Panc1 (cell line): ENCODE measurements around the gene SLC6A4. TPM values are rescaled to one million over a fixed set of nuclear protein-coding genes. Genes with fewer than 3 reads are reported as not detected.

Source experiments
- ATAC-seq: fragments of 200-7000 bp; cut with Tn5 transposase; 2 replicates; pipeline ENCODE4 v1.9.1; 2020; ENCODE audit warnings: mild to moderate bottlenecking, moderate library complexity
- BruUV-seq: library from RNA; stranded (reverse); fragments of 400-500 nt; replicated peaks from 2 replicates; lab custom pipeline; 2021; lab: Mats Ljungman, UMichigan
- CTCF ChIA-PET: fragments of 300-600 bp; sonication (Branson Sonifier 250); formaldehyde crosslinking; loops from one replicate; lab custom pipeline; 2022; ENCODE audit warnings: antibody characterized with exemption; lab: Charles Lee
- POLR2A ChIA-PET: fragments of 300-600 bp; sonication (Branson Sonifier 250); formaldehyde crosslinking; loops from one replicate; lab custom pipeline; 2022; ENCODE audit warnings: antibody characterized with exemption; lab: Charles Lee
- DNase-seq: peaks from one replicate; pipeline ENCODE4 v3.0.0-alpha.2; 2010; ENCODE audit warnings: low read depth, low spot score
- H3K27ac ChIP-seq: 2 replicates; pipeline ENCODE4 v1.5.1; 2011; ENCODE audit warnings: mild to moderate bottlenecking, low read length, inconsistent platforms
- H3K27me3 ChIP-seq: fragments of 200-500 bp; sonication (Bioruptor generic); 2 replicates; pipeline ENCODE4 v1.6.0; 2014; ENCODE audit warnings: low read length, inconsistent platforms; ENCODE audit not compliant: control insufficient read depth, insufficient read depth
- H3K36me3 ChIP-seq: fragments of 200-500 bp; sonication (Bioruptor generic); 2 replicates; pipeline ENCODE4 v1.5.1; 2014; ENCODE audit warnings: inconsistent platforms, mild to moderate bottlenecking, low read length, moderate library complexity; ENCODE audit not compliant: control insufficient read depth, insufficient read depth
- H3K4me1 ChIP-seq: 2 replicates; pipeline ENCODE4 v1.5.1; 2011; ENCODE audit warnings: inconsistent platforms, mild to moderate bottlenecking, low read length, moderate library complexity; ENCODE audit not compliant: control insufficient read depth, insufficient read depth
- H3K4me3 ChIP-seq, 2 experiments: 2 replicates each; pipeline ENCODE4 v1.5.1; 2011 to 2012; ENCODE audit warnings: low read depth in 2 of 2, low read length in 2 of 2, mild to moderate bottlenecking in 2 of 2, inconsistent platforms in 1 of 2, moderate library complexity in 1 of 2
- H3K9me3 ChIP-seq: fragments of 200-500 bp; sonication (Bioruptor generic); 2 replicates; pipeline ENCODE4 v1.5.1; 2014; ENCODE audit warnings: low read depth, mild to moderate bottlenecking, inconsistent platforms, low read length, moderate library complexity; ENCODE audit not compliant: control insufficient read depth, insufficient read depth
- CTCF ChIP-seq: fragments of 450-650 bp; IDR thresholded peaks from 2 replicates; pipeline ENCODE4 v1.5.1; 2017; ENCODE audit warnings: mild to moderate bottlenecking
- POLR2AphosphoS5 ChIP-seq: IDR thresholded peaks from 2 replicates; pipeline ENCODE4 v1.6.1; 2012; ENCODE audit warnings: mild to moderate bottlenecking, low read depth, low read length, moderate library complexity
- REST ChIP-seq, 2 experiments: IDR thresholded peaks; 2 replicates each; pipeline ENCODE4 v1.6.1; 2011 to 2012; ENCODE audit warnings: low read depth in 2 of 2, control low read depth in 1 of 2, low read length in 1 of 2, mild to moderate bottlenecking in 1 of 2, moderate library complexity in 1 of 2; ENCODE audit not compliant: insufficient read depth in 1 of 2
- SIN3A ChIP-seq: IDR thresholded peaks from 2 replicates; pipeline ENCODE4 v1.6.1; 2012; ENCODE audit warnings: low read depth, mild to moderate bottlenecking, low read length, moderate library complexity, borderline replicate concordance; ENCODE audit not compliant: insufficient read depth
- TCF7L2 ChIP-seq: IDR thresholded peaks from 2 replicates; pipeline ENCODE4 v1.6.1; 2011; ENCODE audit warnings: mild to moderate bottlenecking, low read depth, low read length, inconsistent platforms
- in situ Hi-C: cut with HindIII; loops from 2 replicates; pipeline ENCODE4 v1.10.0; 2016; ENCODE audit warnings: low sequenced_read_pairs, low pct_unique_long_range_greater_than_20kb
- intact Hi-C: fragments of 100-400 bp; cut with micrococcal nuclease; formaldehyde crosslinking; loops from one replicate; pipeline ENCODE4 v1.10.0; 2022; ENCODE audit not compliant: unreplicated experiment
- total RNA-seq: library from RNA; stranded (reverse); gene quantifications from one replicate; pipeline ENCODE4 v1.2.1, GENCODE V29; 2021; ENCODE audit not compliant: unreplicated experiment

SLC6A4 gene
- total RNA-seq, 1 experiment from 2014 or later = not detected

GRCh38 chr17:30238387-30239088, 3.0 kb upstream of the SLC6A4 start:
- H3K36me3 ChIP-seq = no peaks in the 10 kb centered on the region
- intact Hi-C loops (loop anchor here (5.0 kb wide), 2 partner anchors 116 to 136 kb away; no protein-coding TSS in a partner anchor), in situ Hi-C loops (no loop called here)
- no peak for DNase-seq
- H3K27ac ChIP-seq = no peak overlapping the region
- no peak overlapping the region for H3K4me3 ChIP-seq
- no TSS peak for BruUV-seq
- no peaks in the 10 kb centered on the region for H3K9me3 ChIP-seq
- TF ChIP-seq CTCF (no peak), REST (IDR thresholded peaks at IDR 0.05; ENCODE audit: insufficient read depth in 1 of 2, low read depth in 2 of 2, low read length in 1 of 2) (no peak), TCF7L2 (no peak), POLR2AphosphoS5 (no peak), SIN3A (no peak)
- H3K27me3 ChIP-seq = peaks cover 16% of the 10 kb centered on the region
- ChIA-PET POLR2A (no interaction called here), CTCF (interaction anchor here (1.0 kb wide), 1 partner anchor 134 kb away, joined by 3 read pairs; no protein-coding TSS in a partner anchor)
- H3K4me1 ChIP-seq = peaks cover 20% of the 10 kb centered on the region
- no peak for ATAC-seq

GRCh38 chr17:30238003-30238344, 2.5 kb upstream of the SLC6A4 start:
- H3K27ac ChIP-seq = no peak overlapping the region
- BruUV-seq = no TSS peak
- no peak for DNase-seq
- TF ChIP-seq REST (IDR thresholded peaks at IDR 0.05; ENCODE audit: insufficient read depth in 1 of 2, low read depth in 2 of 2, low read length in 1 of 2) = no peak
- no peak for TF ChIP-seq CTCF
- no peak for TF ChIP-seq TCF7L2
- TF ChIP-seq POLR2AphosphoS5 = no peak
- TF ChIP-seq SIN3A = no peak
- in situ Hi-C loops (no loop called here), intact Hi-C loops (loop anchor here (5.0 kb wide), 2 partner anchors 116 to 136 kb away; no protein-coding TSS in a partner anchor)
- ChIA-PET POLR2A (no interaction called here), CTCF (interaction anchor here (1.0 kb wide), 1 partner anchor 133 kb away, joined by 3 read pairs; no protein-coding TSS in a partner anchor)
- H3K27me3 ChIP-seq = peaks cover 17% of the 10 kb centered on the region
- no peak overlapping the region for H3K4me3 ChIP-seq
- no peaks in the 10 kb centered on the region for H3K9me3 ChIP-seq
- no peaks in the 10 kb centered on the region for H3K36me3 ChIP-seq
- H3K4me1 ChIP-seq = peaks cover 20% of the 10 kb centered on the region
- no peak for ATAC-seq
